GM21423 (cell line): Measurements from ENCODE around the gene RRP36.
"Not testable (repeated sequence)": the region's sequence is repeated elsewhere in the genome, so short reads cannot be mapped to it uniquely, and the experiment has no call there.

Experiments
- ATAC-seq: cut with Tn5 transposase; IDR thresholded peaks from one replicate; pipeline ENCODE4 v1.9.1; 2021; ENCODE audit warnings: mild to moderate bottlenecking, moderate library complexity; ENCODE audit not compliant: unreplicated experiment

Gene RRP36

GRCh38 chr6:43021270-43022047 lies at the start of gene RRP36:
Gene RRP36 (plus strand): TSS chr6:43021623. CDS start chr6:43021655, 32 bp downstream.
- peak; percentile 72 for ATAC-seq

- no peak for ATAC-seq
These were observed 49.6 kb upstream of the RRP36 start for GRCh38 chr6:42971746-42972327.

- ATAC-seq = no peak
These were observed 47.5 kb upstream of the RRP36 start for GRCh38 chr6:42973926-42974325.

- no peak for ATAC-seq
These were observed 46.4 kb upstream of the RRP36 start for GRCh38 chr6:42974919-42975505.

- ATAC-seq = no peak
These were observed 43.0 kb upstream of the RRP36 start for GRCh38 chr6:42978487-42978838.

GRCh38 chr6:42978839-42979522 lies 42.4 kb upstream of the RRP36 start, which contains the start of gene PEX6:
Gene PEX6 (minus strand): TSS chr6:42979181. CDS start chr6:42979150, 31 bp downstream.
- peak; percentile 82 for ATAC-seq

- ATAC-seq = no peak
These were observed 41.8 kb upstream of the RRP36 start for GRCh38 chr6:42979523-42980177.

- ATAC-seq = no peak
These were observed 39.6 kb upstream of the RRP36 start for GRCh38 chr6:42981836-42982235.

- ATAC-seq = peak; percentile 91
These were observed 37.2 kb upstream of the RRP36 start, which contains the start of gene PPP2R5D for GRCh38 chr6:42984001-42984923. Gene PPP2R5D (plus strand): TSS chr6:42984570. CDS start chr6:42984678, 108 bp downstream.

- ATAC-seq = no peak
These were observed 36.4 kb upstream of the RRP36 start for GRCh38 chr6:42984924-42985475.

GRCh38 chr6:42987533-42988451 lies 33.6 kb upstream of the RRP36 start:
- ATAC-seq = no peak

- no peak for ATAC-seq
These were observed 32.9 kb upstream of the RRP36 start for GRCh38 chr6:42988486-42989020.

- no peak for ATAC-seq
These were observed 31.5 kb upstream of the RRP36 start for GRCh38 chr6:42989923-42990322.

GRCh38 chr6:42993445-42993844 lies 28.0 kb upstream of the RRP36 start:
- ATAC-seq = no peak

GRCh38 chr6:42996513-42996912 lies 24.9 kb upstream of the RRP36 start:
- ATAC-seq = no peak

- not testable (repeated sequence) for ATAC-seq
These were observed 23.2 kb upstream of the RRP36 start for GRCh38 chr6:42998205-42998604.

- ATAC-seq = no peak
These were observed 19.6 kb upstream of the RRP36 start for GRCh38 chr6:43001843-43002242.

- ATAC-seq = no peak
These were observed 15.6 kb upstream of the RRP36 start for GRCh38 chr6:43005844-43006243.
